ENCODE results near the gene CYP3A4. TPM values are rescaled to one million over a fixed set of nuclear protein-coding genes. Genes with fewer than 3 reads are reported as not detected.

The CYP3A4 gene
- total RNA-seq, 2 experiments from 2014 or later, result not detected

Other genes starting within 250 kb of the CYP3A4 start
- gene FAM200A, start 232.1 kb downstream of the CYP3A4 start, total RNA-seq, result 1 to 10 TPM; 3.3 to 3.8 TPM
- gene ZNF655, start 225.5 kb downstream of the CYP3A4 start, total RNA-seq, result 10 to 100 TPM; 35.8 to 39.6 TPM
- 1 to 10 TPM in 1 of 2 experiments, under 1 TPM in 1; 0.98 to 1.7 TPM for gene TMEM225B, start 185.9 kb downstream of the CYP3A4 start, total RNA-seq
- 10 to 100 TPM; 20.7 to 22.3 TPM for gene ZSCAN25, start 167.2 kb downstream of the CYP3A4 start, total RNA-seq
- gene CYP3A5, start 104.2 kb downstream of the CYP3A4 start, total RNA-seq, result under 1 TPM; 0.86 TPM
- gene CYP3A7, start 49.0 kb downstream of the CYP3A4 start, total RNA-seq, result not detected
- not detected for gene CYP3A43, start 43.8 kb upstream of the CYP3A4 start, total RNA-seq
- gene OR2AE1, start 92.8 kb upstream of the CYP3A4 start, total RNA-seq, result not detected
- 10 to 100 TPM; 25.7 to 25.8 TPM for gene TRIM4, start 135.3 kb upstream of the CYP3A4 start, total RNA-seq
- gene GJC3, start 145.4 kb upstream of the CYP3A4 start, total RNA-seq, result 1 to 10 TPM in 1 of 2 experiments, under 1 TPM in 1; 0.62 to 1.1 TPM
- not detected for gene AZGP1, start 191.8 kb upstream of the CYP3A4 start, total RNA-seq
- 10 to 100 TPM; 64.4 to 67.9 TPM for gene ZKSCAN1, start 231.4 kb upstream of the CYP3A4 start, total RNA-seq